H1 (cell line): ENCODE data around the gene PPP1R14C. TPM values are rescaled to one million over a fixed set of nuclear protein-coding genes. Genes with fewer than 3 reads are reported as not detected.

Source experiments
- CTCF ChIA-PET: fragments of 300-600 bp; sonication (Branson Sonifier 250); formaldehyde crosslinking; loops from one replicate; lab custom pipeline; 2021; ENCODE audit not compliant: partially characterized antibody; lab: Charles Lee
- POLR2A ChIA-PET: fragments of 300-600 bp; sonication (Branson Sonifier 250); formaldehyde crosslinking; loops from one replicate; lab custom pipeline; 2021; ENCODE audit warnings: inconsistent platforms; ENCODE audit not compliant: partially characterized antibody; lab: Charles Lee
- DNase-seq, 2 experiments: peaks; one replicate each; pipeline versions ENCODE4 v3.0.0 to v3.0.0-alpha.2; 2010 to 2022; ENCODE audit warnings: low spot score in 2 of 2, low read depth in 1 of 2, mixed read lengths in 1 of 2
- FAIRE-seq: peaks from 2 replicates; lab custom pipeline; 2011; peaks lifted over from hg19 to GRCh38; lab: Jason Lieb, UNC
- H2AFZ ChIP-seq: 2 replicates; pipeline ENCODE4 v1.8.1; 2012; ENCODE audit warnings: low read length, inconsistent platforms
- H2AK5ac ChIP-seq: 2 replicates; pipeline ENCODE4 v1.6.1; 2013; ENCODE audit warnings: low read depth, low read length
- H2BK120ac ChIP-seq: replicated peaks from 2 replicates; pipeline ENCODE3; 2013; ENCODE audit warnings: low read depth, low read length, inconsistent platforms
- H2BK12ac ChIP-seq: 2 replicates; pipeline ENCODE4 v1.6.1; 2013; ENCODE audit warnings: low read depth, low read length
- H2BK15ac ChIP-seq: 2 replicates; pipeline ENCODE4 v1.6.1; 2013; ENCODE audit warnings: low read length
- H2BK20ac ChIP-seq: 2 replicates; pipeline ENCODE4 v1.6.1; 2013; ENCODE audit warnings: low read length
- H2BK5ac ChIP-seq: 2 replicates; pipeline ENCODE4 v1.6.1; 2013; ENCODE audit warnings: low read depth, low read length
- H3K14ac ChIP-seq: 2 replicates; pipeline ENCODE4 v1.6.1; 2013; ENCODE audit warnings: inconsistent platforms; ENCODE audit not compliant: insufficient read length
- H3K18ac ChIP-seq: 2 replicates; pipeline ENCODE4 v1.6.1; 2013; ENCODE audit warnings: low read length; ENCODE audit errors: extremely low read depth
- H3K23ac ChIP-seq: 2 replicates; pipeline ENCODE4 v1.6.1; 2013; ENCODE audit warnings: inconsistent platforms; ENCODE audit not compliant: insufficient read length
- H3K23me2 ChIP-seq: 2 replicates; pipeline ENCODE4 v1.6.1; 2013; ENCODE audit warnings: low read depth, low read length
- H3K27ac ChIP-seq: 2 replicates; pipeline ENCODE4 v1.6.1; 2011; ENCODE audit warnings: low read depth, low read length, inconsistent platforms
- H3K27me3 ChIP-seq, 4 experiments: replicated peaks in 1 of 4; 1 replicate in 1 of 4; 2 replicates in 3 of 4; pipeline versions ENCODE4 v1.6.1 to v1.8.1; 2011 to 2013; ENCODE audit warnings: low read length in 3 of 4, mild to moderate bottlenecking in 3 of 4, inconsistent platforms in 2 of 4, mixed read lengths in 2 of 4, moderate library complexity in 1 of 4; ENCODE audit not compliant: control insufficient read depth in 3 of 4, insufficient read depth in 3 of 4; ENCODE audit errors: extremely low read depth in 1 of 4
- H3K36me3 ChIP-seq, 4 experiments: 2 replicates each; pipeline versions ENCODE4 v1.6.1 to v1.8.1; 2011 to 2013; ENCODE audit warnings: mild to moderate bottlenecking in 4 of 4, low read length in 3 of 4, moderate library complexity in 2 of 4, control low read depth in 1 of 4, inconsistent platforms in 1 of 4; ENCODE audit not compliant: insufficient read depth in 4 of 4, control insufficient read depth in 2 of 4
- H3K4ac ChIP-seq: replicated peaks from 2 replicates; pipeline ENCODE3; 2013; ENCODE audit warnings: low read length, low read depth, mixed read lengths, inconsistent platforms; ENCODE audit not compliant: insufficient read length
- H3K4me1 ChIP-seq, 4 experiments: replicated peaks in 1 of 4; 1 replicate in 1 of 4; 2 replicates in 3 of 4; pipeline versions ENCODE4 v1.6.1 to v1.8.1; 2011 to 2013; ENCODE audit warnings: low read length in 3 of 4, inconsistent platforms in 2 of 4, mixed read lengths in 1 of 4; ENCODE audit not compliant: insufficient read depth in 4 of 4, control insufficient read depth in 3 of 4
- H3K4me2 ChIP-seq, 2 experiments: 2 replicates each; pipeline versions ENCODE4 v1.6.1 to v1.8.1; 2011 to 2013; ENCODE audit warnings: low read depth in 2 of 2, low read length in 2 of 2, control low read depth in 1 of 2, inconsistent platforms in 1 of 2, mild to moderate bottlenecking in 1 of 2; ENCODE audit not compliant: insufficient read depth in 1 of 2
- H3K4me3 ChIP-seq, 4 experiments: fragments of 200-600, 300-600 bp in 1 of 4; sonication (generic), shearing (Covaris generic), sonication (Bioruptor Twin) in 1 of 4; 2 replicates each; pipeline versions ENCODE4 v1.5.1 to v1.8.1; 2011 to 2016; ENCODE audit warnings: low read length in 4 of 4, low read depth in 3 of 4, control low read depth in 2 of 4, inconsistent platforms in 2 of 4, mild to moderate bottlenecking in 2 of 4, mixed read lengths in 1 of 4, moderate library complexity in 1 of 4; ENCODE audit not compliant: insufficient read depth in 2 of 4; ENCODE audit errors: extremely low read depth in 1 of 4
- H3K56ac ChIP-seq: replicated peaks from 2 replicates; pipeline ENCODE3; 2013; ENCODE audit warnings: low read depth, mild to moderate bottlenecking, mixed read lengths, low read length, inconsistent platforms; ENCODE audit not compliant: insufficient read length
- H3K79me1 ChIP-seq: 2 replicates; pipeline ENCODE4 v1.6.1; 2013; ENCODE audit warnings: low read depth, low read length, control low read depth
- H3K79me2 ChIP-seq, 2 experiments: 2 replicates each; pipeline versions ENCODE4 v1.6.1 to v1.8.1; 2012 to 2013; ENCODE audit warnings: low read length in 2 of 2, mild to moderate bottlenecking in 2 of 2, inconsistent platforms in 1 of 2; ENCODE audit not compliant: insufficient read depth in 2 of 2, control insufficient read depth in 1 of 2
- H3K9ac ChIP-seq, 4 experiments: replicated peaks in 1 of 4; 1 replicate in 1 of 4; 2 replicates in 3 of 4; pipeline versions ENCODE4 v1.6.1 to v1.8.1; 2011 to 2013; ENCODE audit warnings: low read depth in 3 of 4, low read length in 3 of 4, control low read depth in 2 of 4, mild to moderate bottlenecking in 2 of 4, moderate library complexity in 2 of 4, inconsistent platforms in 1 of 4; ENCODE audit errors: extremely low read depth in 1 of 4
- H3K9me3 ChIP-seq, 2 experiments: 2 replicates each; pipeline versions ENCODE4 v1.6.1 to v1.8.1; 2012 to 2013; ENCODE audit warnings: mild to moderate bottlenecking in 2 of 2, moderate library complexity in 2 of 2, control low read depth in 1 of 2, inconsistent platforms in 1 of 2, low read depth in 1 of 2, low read length in 1 of 2, mixed read lengths in 1 of 2; ENCODE audit not compliant: insufficient read depth in 2 of 2
- H4K20me1 ChIP-seq, 2 experiments: replicated peaks in 1 of 2; 2 replicates each; pipeline versions ENCODE3 to v1.8.1; 2011 to 2013; ENCODE audit warnings: inconsistent platforms in 2 of 2, low read length in 2 of 2, mild to moderate bottlenecking in 1 of 2; ENCODE audit not compliant: insufficient read depth in 2 of 2, control insufficient read depth in 1 of 2
- H4K5ac ChIP-seq: 2 replicates; pipeline ENCODE4 v1.6.1; 2013; ENCODE audit warnings: low read length, low read depth, mixed read lengths, inconsistent platforms; ENCODE audit not compliant: insufficient read length
- H4K8ac ChIP-seq: 2 replicates; pipeline ENCODE4 v1.8.0; 2013; ENCODE audit warnings: mild to moderate bottlenecking, moderate library complexity, low read length, inconsistent platforms; ENCODE audit not compliant: insufficient read depth; ENCODE audit errors: extremely low read depth
- H4K91ac ChIP-seq: replicated peaks from 2 replicates; pipeline ENCODE3; 2013; ENCODE audit warnings: low read length, mixed read lengths, inconsistent platforms; ENCODE audit not compliant: insufficient read length
- CBX8 ChIP-seq: fragments of 300-800, 300-1000 bp; sonication (generic); IDR thresholded peaks from 2 replicates; pipeline ENCODE4 v1.7.1; 2016; ENCODE audit warnings: low read depth, low read length, borderline replicate concordance
- CTCF ChIP-seq, 3 experiments: IDR thresholded peaks; 1 replicate in 2 of 3; 2 replicates in 1 of 3; pipeline versions ENCODE4 v1.5.1 to v1.6.1; 2011; ENCODE audit warnings: low read length in 3 of 3, mild to moderate bottlenecking in 3 of 3, inconsistent platforms in 2 of 3, low read depth in 1 of 3, moderate library complexity in 1 of 3; ENCODE audit not compliant: insufficient read depth in 1 of 3; ENCODE audit errors: control extremely low read depth in 1 of 3
- EP300 ChIP-seq, 2 experiments: IDR thresholded peaks; 1 replicate in 1 of 2; 2 replicates in 1 of 2; pipeline ENCODE4 v1.6.1; 2011 to 2012; ENCODE audit warnings: low read depth in 2 of 2, low read length in 2 of 2, mild to moderate bottlenecking in 2 of 2, borderline replicate concordance in 1 of 2, inconsistent platforms in 1 of 2, moderate library complexity in 1 of 2
- JUN ChIP-seq: IDR thresholded peaks from 2 replicates; pipeline ENCODE4 v1.6.1; 2011; ENCODE audit warnings: low read depth, mild to moderate bottlenecking, improper control_type of control experiment, low read length
- KDM5A ChIP-seq: fragments of 200-600 bp; IDR thresholded peaks from 2 replicates; pipeline ENCODE4 v1.7.1; 2012; ENCODE audit warnings: mild to moderate bottlenecking, low read length, inconsistent platforms, mixed read lengths
- MAX ChIP-seq: IDR thresholded peaks from 2 replicates; pipeline ENCODE4 v1.6.1; 2012; ENCODE audit warnings: inconsistent platforms
- POLR2AphosphoS5 ChIP-seq: IDR thresholded peaks from 2 replicates; pipeline ENCODE4 v1.6.1; 2011; ENCODE audit warnings: low read depth, low read length
- RAD21 ChIP-seq, 2 experiments: IDR thresholded peaks in 1 of 2; conservative IDR thresholded peaks in 1 of 2; 2 replicates each; pipeline ENCODE4 v1.6.1; 2011; ENCODE audit warnings: low read depth in 2 of 2, low read length in 2 of 2, improper control_type of control experiment in 1 of 2, inconsistent platforms in 1 of 2, mild to moderate bottlenecking in 1 of 2, moderate library complexity in 1 of 2
- RXRA ChIP-seq: IDR thresholded peaks from 2 replicates; pipeline ENCODE4 v1.6.1; 2011; ENCODE audit warnings: low read depth, mild to moderate bottlenecking, low read length, moderate library complexity; ENCODE audit not compliant: insufficient read depth
- SAP30 ChIP-seq: fragments of 300-600 bp; sonication (generic); IDR thresholded peaks from 2 replicates; pipeline ENCODE4 v1.7.1; 2012; ENCODE audit warnings: low read length, moderate library complexity, mild to moderate bottlenecking, inconsistent platforms; ENCODE audit not compliant: insufficient read depth, insufficient replicate concordance
- WGBS, 2 experiments: shearing (Covaris generic) in 1 of 2; methylation state at CpG; one replicate each; pipeline versions ENCODE4 v1.1.6 to v1.1.7; 2013 to 2015; ENCODE audit warnings: low lambda C conversion rate in 2 of 2, mixed read lengths in 2 of 2, inconsistent platforms in 1 of 2, low coverage in 1 of 2, missing lambda C conversion rate in 1 of 2; ENCODE audit not compliant: insufficient replicate concordance in 2 of 2, insufficient coverage in 1 of 2, insufficient read length in 1 of 2; ENCODE audit errors: extremely low coverage in 1 of 2, missing lambda C conversion rate in 1 of 2; 5-methylcytosine and 5-hydroxymethylcytosine counted together
- polyA plus RNA-seq, 7 experiments: library from polyadenylated mRNA; depleted of rRNA in 3 of 7; stranded (reverse) in 5 of 7; unstranded in 2 of 7; fragments of >200 nt in 5 of 7; fragments of 200-250 nt in 2 of 7; gene quantifications; 1 replicate in 5 of 7; 2 replicates in 1 of 7; 4 replicates in 1 of 7; pipeline versions ENCODE4 v1.2.1 to v1.2.3, GENCODE V29; 2011 to 2013; ENCODE audit warnings: missing spikeins in 2 of 7, mixed read lengths in 2 of 7
- total RNA-seq: library from RNA; stranded (reverse); fragmentation: NEBNext Ultra II Directional; extraction: Animal tissue kit (Norgen Biotek cat#: 25700); gene quantifications from 2 replicates; pipeline ENCODE4 v1.2.1, GENCODE V29; 2021

Gene PPP1R14C
- total and polyA plus RNA-seq, 2 of the 8 experiments (the other 6 are each of a cell fraction or from before 2014, with no cell fraction given): 0.30 to 0.61 TPM

DNA sequence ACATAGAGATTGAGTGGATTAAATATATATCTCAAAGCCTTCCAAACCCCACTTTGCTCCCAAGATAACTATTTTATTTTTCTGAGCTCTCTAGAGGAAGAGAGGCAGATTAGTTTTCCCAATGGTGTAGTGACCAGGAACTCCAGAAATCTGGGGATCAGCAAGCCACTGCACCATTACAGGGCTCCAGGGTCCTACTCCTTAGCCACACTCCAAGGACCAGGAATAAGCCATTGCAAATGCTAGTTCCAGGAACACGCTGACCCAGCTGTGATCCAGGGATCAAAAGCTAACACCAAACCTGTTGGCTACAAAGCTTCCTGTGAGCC, 128.3 kb downstream of the PPP1R14C start:
- H3K9ac ChIP-seq: no peak overlapping the region
- no peak overlapping the region for H3K4me2 ChIP-seq
- no peak for DNase-seq
- H3K27me3 ChIP-seq: no peaks in the 10 kb centered on the region
- H2BK12ac ChIP-seq: no peak overlapping the region
- 100% methylated on average over 1 of the region's 1 CpG; no CpG with 5 or more reads in 1 of the 2 experiments for WGBS, 2 experiments
- no peak overlapping the region for H2AFZ ChIP-seq
- H4K5ac ChIP-seq: no peak overlapping the region
- H2BK15ac ChIP-seq: no peak overlapping the region
- no peak overlapping the region for H3K56ac ChIP-seq
- H2BK5ac ChIP-seq: no peak overlapping the region
- no peak overlapping the region for H4K91ac ChIP-seq
- H3K18ac ChIP-seq: no peak overlapping the region
- H2BK20ac ChIP-seq: no peak overlapping the region
- no peak overlapping the region for H3K14ac ChIP-seq
- no peaks in the 10 kb centered on the region for H3K36me3 ChIP-seq
- no peaks in the 10 kb centered on the region for H4K20me1 ChIP-seq
- FAIRE-seq: no peak
- no peak overlapping the region for H3K27ac ChIP-seq
- no peaks in the 10 kb centered on the region for H3K79me2 ChIP-seq
- H3K23me2 ChIP-seq: no peaks in the 10 kb centered on the region
- ChIA-PET POLR2A (no interaction called here), CTCF (interaction anchor here (1.5 kb wide), 1 partner anchor 190 kb away, joined by 4 read pairs; no protein-coding TSS in a partner anchor)
- H2BK120ac ChIP-seq: no peak overlapping the region
- no peak overlapping the region for H3K4me3 ChIP-seq
- no peaks in the 10 kb centered on the region for H3K79me1 ChIP-seq
- H3K9me3 ChIP-seq: no peaks in the 10 kb centered on the region
- no peak overlapping the region for H3K23ac ChIP-seq
- no peak overlapping the region for H3K4ac ChIP-seq
- TF ChIP-seq JUN (no peak), POLR2AphosphoS5 (no peak), RXRA (no peak), SAP30 (no peak), CBX8 (no peak), KDM5A (no peak), CTCF (IDR thresholded peaks at IDR 0.05; ENCODE audit: control extremely low read depth in 1 of 3, insufficient read depth in 1 of 3, low read depth in 1 of 3, low read length in 3 of 3) (no peak), EP300 (IDR thresholded peaks at IDR 0.05; ENCODE audit: borderline replicate concordance in 1 of 2, low read depth in 2 of 2, low read length in 2 of 2) (no peak), MAX (no peak), RAD21 (IDR thresholded peaks at IDR 0.05 in 1 of 2, conservative IDR thresholded peaks at IDR 0.05 in 1 of 2; ENCODE audit: low read depth in 2 of 2, low read length in 2 of 2) (no peak)
- H4K8ac ChIP-seq: no peak overlapping the region
- no peak overlapping the region for H2AK5ac ChIP-seq
- H3K4me1 ChIP-seq: no peaks in the 10 kb centered on the region
